Body of pancreas (tissue), 4 donors: ENCODE data around the gene PRSS2.

Experiments
- CTCF ChIP-seq, 7 experiments: fragments of 450-650 bp in 4 of 7; fragments of 200-600 bp in 3 of 7; sonication (generic) in 3 of 7; IDR thresholded peaks; one replicate each; pipeline ENCODE4 v1.5.1; 2016 to 2019; ENCODE audit warnings: antibody characterized with exemption in 7 of 7
- POLR2A ChIP-seq, 3 donors: fragments of 450-650 bp; IDR thresholded peaks; one replicate each; pipeline ENCODE4 v1.6.1; 2016; ENCODE audit warnings: antibody characterized with exemption in 3 of 3, mild to moderate bottlenecking in 2 of 3

- no peak for TF ChIP-seq POLR2A (IDR thresholded peaks at IDR 0.05)
- TF ChIP-seq CTCF (IDR thresholded peaks at IDR 0.05) = no peak
These were observed 30.0 kb downstream of the PRSS2 start for GRCh38 chr7:142800699-142801260.
